Esophagus squamous epithelium (tissue), 4 donors: ENCODE data around the gene CNTN2.

ENCODE experiments used
- POLR2A ChIP-seq, 4 donors: fragments of 450-650 bp; IDR thresholded peaks; one replicate each; pipeline ENCODE4 v1.6.1; 2017; ENCODE audit warnings: antibody characterized with exemption in 4 of 4, mild to moderate bottlenecking in 4 of 4, moderate library complexity in 3 of 4
- TF ChIP-seq, protein P1 (sequence below), 6 experiments: fragments of 450-650 bp in 4 of 6; fragments of 200-600 bp in 2 of 6; sonication (generic) in 2 of 6; IDR thresholded peaks; one replicate each; pipeline ENCODE4 v1.5.1; 2016 to 2019; ENCODE audit warnings: antibody characterized with exemption in 6 of 6, mild to moderate bottlenecking in 4 of 6, moderate library complexity in 4 of 6

DNA sequence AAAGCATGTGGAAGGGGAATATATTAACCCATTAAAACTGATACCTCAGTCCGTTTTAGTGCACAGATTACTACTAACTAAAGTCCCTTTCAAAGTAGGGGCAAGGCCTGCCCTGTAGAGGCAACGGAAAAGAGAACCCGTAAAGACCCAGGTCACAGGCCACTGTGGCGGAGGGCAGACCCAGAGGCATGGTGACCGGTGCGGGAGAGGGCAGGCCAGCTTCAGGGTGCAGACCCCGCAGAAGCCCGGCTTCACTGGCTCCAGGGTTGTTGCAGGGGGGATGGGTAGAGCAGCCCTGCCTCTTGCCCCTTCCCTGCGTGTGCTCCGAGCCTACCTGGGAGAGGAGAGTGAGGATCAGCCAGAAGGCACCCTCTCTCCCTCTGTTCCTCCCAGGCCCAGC lies 17.7 kb downstream of the CNTN2 start:
- TF ChIP-seq, protein P1, sequence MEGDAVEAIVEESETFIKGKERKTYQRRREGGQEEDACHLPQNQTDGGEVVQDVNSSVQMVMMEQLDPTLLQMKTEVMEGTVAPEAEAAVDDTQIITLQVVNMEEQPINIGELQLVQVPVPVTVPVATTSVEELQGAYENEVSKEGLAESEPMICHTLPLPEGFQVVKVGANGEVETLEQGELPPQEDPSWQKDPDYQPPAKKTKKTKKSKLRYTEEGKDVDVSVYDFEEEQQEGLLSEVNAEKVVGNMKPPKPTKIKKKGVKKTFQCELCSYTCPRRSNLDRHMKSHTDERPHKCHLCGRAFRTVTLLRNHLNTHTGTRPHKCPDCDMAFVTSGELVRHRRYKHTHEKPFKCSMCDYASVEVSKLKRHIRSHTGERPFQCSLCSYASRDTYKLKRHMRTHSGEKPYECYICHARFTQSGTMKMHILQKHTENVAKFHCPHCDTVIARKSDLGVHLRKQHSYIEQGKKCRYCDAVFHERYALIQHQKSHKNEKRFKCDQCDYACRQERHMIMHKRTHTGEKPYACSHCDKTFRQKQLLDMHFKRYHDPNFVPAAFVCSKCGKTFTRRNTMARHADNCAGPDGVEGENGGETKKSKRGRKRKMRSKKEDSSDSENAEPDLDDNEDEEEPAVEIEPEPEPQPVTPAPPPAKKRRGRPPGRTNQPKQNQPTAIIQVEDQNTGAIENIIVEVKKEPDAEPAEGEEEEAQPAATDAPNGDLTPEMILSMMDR (IDR thresholded peaks at IDR 0.05): no peak
- TF ChIP-seq POLR2A (IDR thresholded peaks at IDR 0.05): no peak
